ENCODE data around the gene TMEM30B.
"Not testable (repeated sequence)": the region's sequence is repeated elsewhere in the genome, so short reads cannot be mapped to it uniquely, and the experiment has no call there.

TMEM30B gene

GRCh38 chr14:61281186-61281947 lies at the start of gene TMEM30B:
Gene TMEM30B (minus strand): TSS chr14:61281338. CDS start chr14:61281147, 191 bp downstream.
- peak; percentile 37 to 58 for DNase-seq

- DNase-seq: no peak
Measured at GRCh38 chr14:61330511-61330910, 49.4 kb upstream of the TMEM30B start.

GRCh38 chr14:61329478-61330051 lies 48.4 kb upstream of the TMEM30B start:
- DNase-seq: no peak

- DNase-seq: no peak
Measured at GRCh38 chr14:61328626-61329262, 47.6 kb upstream of the TMEM30B start.

- no peak for DNase-seq
Measured at GRCh38 chr14:61326847-61327246, 45.7 kb upstream of the TMEM30B start.

- no peak for DNase-seq
Measured at GRCh38 chr14:61326146-61326545, 45.0 kb upstream of the TMEM30B start.

- no peak for DNase-seq
Measured at GRCh38 chr14:61325166-61325565, 44.0 kb upstream of the TMEM30B start.

- DNase-seq: no peak
Measured at GRCh38 chr14:61323970-61324369, 42.8 kb upstream of the TMEM30B start.

GRCh38 chr14:61322799-61323290 lies 41.7 kb upstream of the TMEM30B start:
- peak; percentile 37 to 59 for DNase-seq

- peak; percentile 19 to 31 for DNase-seq
Measured at GRCh38 chr14:61322011-61322798, 41.1 kb upstream of the TMEM30B start.

GRCh38 chr14:61321385-61322010 lies 40.4 kb upstream of the TMEM30B start, which contains the start of gene PRKCH:
Gene PRKCH (plus strand): TSS chr14:61321579. CDS start chr14:61322102, 523 bp downstream.
- peak; percentile 75 to 87 for DNase-seq

- DNase-seq: no peak
Measured at GRCh38 chr14:61320806-61321384, 39.8 kb upstream of the TMEM30B start.

GRCh38 chr14:61320170-61320569 lies 39.0 kb upstream of the TMEM30B start:
- not testable (repeated sequence) for DNase-seq

- no peak for DNase-seq
Measured at GRCh38 chr14:61319706-61320105, 38.6 kb upstream of the TMEM30B start.

- no peak for DNase-seq
Measured at GRCh38 chr14:61319086-61319485, 37.9 kb upstream of the TMEM30B start.

- no peak for DNase-seq
Measured at GRCh38 chr14:61315313-61315712, 34.2 kb upstream of the TMEM30B start.

GRCh38 chr14:61308701-61309100 lies 27.6 kb upstream of the TMEM30B start:
- not testable (repeated sequence) for DNase-seq

- DNase-seq: no peak
Measured at GRCh38 chr14:61308198-61308597, 27.1 kb upstream of the TMEM30B start.

GRCh38 chr14:61304688-61305087 lies 23.6 kb upstream of the TMEM30B start:
- DNase-seq: no peak

GRCh38 chr14:61300754-61301153 lies 19.6 kb upstream of the TMEM30B start:
- DNase-seq: no peak

- DNase-seq: no peak
Measured at GRCh38 chr14:61300209-61300608, 19.1 kb upstream of the TMEM30B start.

- DNase-seq: no peak
Measured at GRCh38 chr14:61298824-61299223, 17.7 kb upstream of the TMEM30B start.
